ENCODE results near the gene G6PC2. TPM values are rescaled to one million over a fixed set of nuclear protein-coding genes. Genes with fewer than 3 reads are reported as not detected.

The G6PC2 gene
- total RNA-seq, 1 donor from 2014 or later = not detected

GRCh38 chr2:168944065-168944464 is 43.0 kb downstream of the G6PC2 start:
- Histone ChIP-seq H3K27me3 (no peaks in the 10 kb centered on the region), H3K9me3 (ENCODE audit: low read depth) (no peaks in the 10 kb centered on the region), H3K4me3 (no peak overlapping the region), H3K36me3 (no peaks in the 10 kb centered on the region), H4K20me1 (ENCODE audit: low read depth) (no peaks in the 10 kb centered on the region), H3K79me2 (ENCODE audit: low read depth) (no peaks in the 10 kb centered on the region), H2AFZ (replicated peaks) (peak overlapping the region; percentile 69), H3F3A (ENCODE audit: low read depth) (no peaks in the 10 kb centered on the region), H3K9ac (no peak overlapping the region), H3K4me2 (no peak overlapping the region), H3K27ac (no peak overlapping the region), H3K4me1 (no peaks in the 10 kb centered on the region)
- peak; percentile 50 for DNase-seq (ENCODE audit: low spot score)
- Mint-ChIP-seq H3K27ac (no peak overlapping the region), H3K9me3 (peaks cover 2% of the 10 kb centered on the region), H3K27me3 (ENCODE audit: insufficient read depth, low read depth) (no peaks in the 10 kb centered on the region), H3K4me3 (no peak overlapping the region), H3K36me3 (no peaks in the 10 kb centered on the region), H3K4me1 (no peaks in the 10 kb centered on the region)
- TF ChIP-seq EZH2phosphoT487 (IDR thresholded peaks at IDR 0.05) (no peak), CTCF (IDR thresholded peaks at IDR 0.05) (peak; percentile 32)

- no peaks in the 10 kb centered on the region for H3K79me2 ChIP-seq (ENCODE audit: low read depth)
- H3K9ac ChIP-seq = no peak overlapping the region
- H3K9me3 Mint-ChIP-seq = peaks cover 5% of the 10 kb centered on the region
- no peaks in the 10 kb centered on the region for H3K27me3 Mint-ChIP-seq (ENCODE audit: insufficient read depth, low read depth)
- no peak overlapping the region for H3K4me2 ChIP-seq
- no peaks in the 10 kb centered on the region for H3K36me3 Mint-ChIP-seq
- no peaks in the 10 kb centered on the region for H4K20me1 ChIP-seq (ENCODE audit: low read depth)
- H3K4me1 Mint-ChIP-seq = no peaks in the 10 kb centered on the region
- no peaks in the 10 kb centered on the region for H3K36me3 ChIP-seq
- no peak overlapping the region for H3K4me3 Mint-ChIP-seq
- TF ChIP-seq EZH2 (IDR thresholded peaks at IDR 0.05) = no peak
- no peak for TF ChIP-seq CTCF (IDR thresholded peaks at IDR 0.05)
- no peak for TF ChIP-seq EZH2phosphoT487 (IDR thresholded peaks at IDR 0.05)
- no peak overlapping the region for H3K27ac ChIP-seq
- H3K9me3 ChIP-seq (ENCODE audit: low read depth) = no peaks in the 10 kb centered on the region
- H3K27ac Mint-ChIP-seq = no peak overlapping the region
- no peak overlapping the region for H2AFZ ChIP-seq (replicated peaks)
- no peaks in the 10 kb centered on the region for H3K27me3 ChIP-seq
- DNase-seq (ENCODE audit: low spot score) = no peak
- H3K4me3 ChIP-seq = no peak overlapping the region
- no peaks in the 10 kb centered on the region for H3F3A ChIP-seq (ENCODE audit: low read depth)
- H3K4me1 ChIP-seq = no peaks in the 10 kb centered on the region
These were observed 44.4 kb downstream of the G6PC2 start for GRCh38 chr2:168945508-168945907.

- H2AFZ ChIP-seq (replicated peaks) = no peak overlapping the region
- DNase-seq (ENCODE audit: low spot score) = peak; percentile 37
- H3K27me3 ChIP-seq = no peaks in the 10 kb centered on the region
- no peaks in the 10 kb centered on the region for H3K27me3 Mint-ChIP-seq (ENCODE audit: insufficient read depth, low read depth)
- no peak overlapping the region for H3K27ac Mint-ChIP-seq
- H3K4me1 ChIP-seq = no peaks in the 10 kb centered on the region
- no peaks in the 10 kb centered on the region for H3K4me1 Mint-ChIP-seq
- H3F3A ChIP-seq (ENCODE audit: low read depth) = no peaks in the 10 kb centered on the region
- no peaks in the 10 kb centered on the region for H3K79me2 ChIP-seq (ENCODE audit: low read depth)
- H3K36me3 Mint-ChIP-seq = no peaks in the 10 kb centered on the region
- H3K9me3 ChIP-seq (ENCODE audit: low read depth) = no peaks in the 10 kb centered on the region
- no peak overlapping the region for H3K4me2 ChIP-seq
- H3K4me3 ChIP-seq = no peak overlapping the region
- H3K4me3 Mint-ChIP-seq = no peak overlapping the region
- no peaks in the 10 kb centered on the region for H3K36me3 ChIP-seq
- no peaks in the 10 kb centered on the region for H4K20me1 ChIP-seq (ENCODE audit: low read depth)
- no peak overlapping the region for H3K27ac ChIP-seq
- no peak overlapping the region for H3K9ac ChIP-seq
- TF ChIP-seq CTCF (IDR thresholded peaks at IDR 0.05) (peak; percentile 70), EZH2phosphoT487 (IDR thresholded peaks at IDR 0.05) (no peak)
- H3K9me3 Mint-ChIP-seq = peaks cover 9% of the 10 kb centered on the region
These were observed 47.6 kb downstream of the G6PC2 start for GRCh38 chr2:168948621-168949212.
